ENCODE measurements around the gene SNAPIN.

DNA sequence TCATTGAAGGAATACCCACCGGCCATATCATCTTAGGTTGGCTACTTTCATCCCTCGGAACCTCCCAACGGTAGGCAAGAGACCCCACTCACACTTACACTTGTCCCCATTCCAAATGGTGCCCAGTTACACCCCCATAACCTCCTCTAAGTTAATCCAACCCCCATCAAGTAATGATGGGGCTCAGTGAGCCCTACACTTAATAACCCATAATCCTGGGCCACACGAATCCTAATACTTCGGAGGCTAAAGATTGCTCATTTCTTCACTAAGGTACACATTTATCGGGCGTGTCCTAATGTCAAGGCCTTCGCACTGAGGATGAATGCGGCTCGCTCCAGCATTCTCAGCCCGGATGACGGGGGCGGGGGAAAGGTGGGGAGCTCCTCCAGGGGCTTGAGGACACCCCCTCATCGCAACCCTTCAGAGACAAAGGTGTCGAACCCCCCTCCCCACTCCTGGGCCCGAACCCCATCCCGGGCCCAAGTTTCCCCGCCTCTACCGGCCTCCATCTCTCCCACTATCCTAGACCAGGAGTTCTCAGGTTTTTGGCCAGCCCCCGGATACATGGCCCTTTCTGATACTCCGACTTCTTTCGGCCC lies 11.9 kb downstream of the SNAPIN start:
- TF ChIP-seq, protein P1, sequence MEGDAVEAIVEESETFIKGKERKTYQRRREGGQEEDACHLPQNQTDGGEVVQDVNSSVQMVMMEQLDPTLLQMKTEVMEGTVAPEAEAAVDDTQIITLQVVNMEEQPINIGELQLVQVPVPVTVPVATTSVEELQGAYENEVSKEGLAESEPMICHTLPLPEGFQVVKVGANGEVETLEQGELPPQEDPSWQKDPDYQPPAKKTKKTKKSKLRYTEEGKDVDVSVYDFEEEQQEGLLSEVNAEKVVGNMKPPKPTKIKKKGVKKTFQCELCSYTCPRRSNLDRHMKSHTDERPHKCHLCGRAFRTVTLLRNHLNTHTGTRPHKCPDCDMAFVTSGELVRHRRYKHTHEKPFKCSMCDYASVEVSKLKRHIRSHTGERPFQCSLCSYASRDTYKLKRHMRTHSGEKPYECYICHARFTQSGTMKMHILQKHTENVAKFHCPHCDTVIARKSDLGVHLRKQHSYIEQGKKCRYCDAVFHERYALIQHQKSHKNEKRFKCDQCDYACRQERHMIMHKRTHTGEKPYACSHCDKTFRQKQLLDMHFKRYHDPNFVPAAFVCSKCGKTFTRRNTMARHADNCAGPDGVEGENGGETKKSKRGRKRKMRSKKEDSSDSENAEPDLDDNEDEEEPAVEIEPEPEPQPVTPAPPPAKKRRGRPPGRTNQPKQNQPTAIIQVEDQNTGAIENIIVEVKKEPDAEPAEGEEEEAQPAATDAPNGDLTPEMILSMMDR (IDR thresholded peaks at IDR 0.05) = no peak
- no peak for TF ChIP-seq POLR2A (IDR thresholded peaks at IDR 0.05)

All from right lobe of liver (tissue), 4 donors.